HEK293 (cell line): Measurements from ENCODE around the gene UNC119.

Experiments
- CTCF ChIA-PET: fragments of 350-600 bp; formaldehyde crosslinking; extraction: SDS; loops from one replicate; lab custom pipeline; 2021; ENCODE audit warnings: antibody characterized with exemption; lab: Yijun Ruan, JAX
- POLR2A ChIA-PET: fragments of 300-600 bp; formaldehyde crosslinking; extraction: SDS; loops from one replicate; lab custom pipeline; 2020; ENCODE audit warnings: antibody characterized with exemption, inconsistent platforms; lab: Yijun Ruan, JAX
- H3K27ac ChIP-seq: fragments of 200-500 bp; sonication (Bioruptor generic); 2 replicates; pipeline ENCODE4 v1.5.1; 2014; ENCODE audit warnings: low read depth, low read length, control low read depth, inconsistent platforms; ENCODE audit errors: extremely low read depth
- H3K36me3 ChIP-seq, 2 experiments: fragments of 200-500 bp in 1 of 2; sonication (Bioruptor generic) in 1 of 2; 1 replicate in 1 of 2; 2 replicates in 1 of 2; pipeline ENCODE4 v1.5.1; 2014 to 2017; ENCODE audit warnings: inconsistent platforms in 2 of 2, low read length in 2 of 2; ENCODE audit not compliant: control insufficient read depth in 2 of 2, insufficient read depth in 1 of 2
- H3K4me1 ChIP-seq: fragments of 200-500 bp; sonication (Bioruptor generic); 2 replicates; pipeline ENCODE4 v1.5.1; 2014; ENCODE audit warnings: mild to moderate bottlenecking, low read length, inconsistent platforms; ENCODE audit not compliant: control insufficient read depth, insufficient read depth
- H3K4me3 ChIP-seq: 2 replicates; pipeline ENCODE4 v1.5.1; 2011; ENCODE audit warnings: low read depth, mild to moderate bottlenecking, control low read depth, low read length, moderate library complexity
- H3K9me3 ChIP-seq: fragments of 200-500 bp; sonication (Bioruptor generic); 2 replicates; pipeline ENCODE4 v1.5.1; 2014; ENCODE audit warnings: low read depth, low read length, inconsistent platforms; ENCODE audit not compliant: control insufficient read depth, insufficient read depth
- BCL11A ChIP-seq: fragments of 450-650 bp; formaldehyde crosslinking; IDR thresholded peaks from 2 replicates; pipeline ENCODE4 v1.5.1; 2016; ENCODE audit warnings: low read depth, missing biosample characterization, missing genetic modification characterization
- EGR2 ChIP-seq: fragments of 450-650 bp; formaldehyde crosslinking; IDR thresholded peaks from 2 replicates; pipeline ENCODE4 v1.5.1; 2016; ENCODE audit warnings: low read depth, missing biosample characterization, missing genetic modification characterization
- GLI2 ChIP-seq: fragments of 450-650 bp; formaldehyde crosslinking; IDR thresholded peaks from 2 replicates; pipeline ENCODE4; 2017; ENCODE audit warnings: missing biosample characterization, missing genetic modification characterization, low read depth, borderline replicate concordance
- GLIS1 ChIP-seq: fragments of 450-650 bp; formaldehyde crosslinking; IDR thresholded peaks from 2 replicates; pipeline ENCODE4 v1.5.1; 2016; ENCODE audit warnings: missing biosample characterization, missing genetic modification characterization
- HIC1 ChIP-seq: fragments of 450-650 bp; formaldehyde crosslinking; IDR thresholded peaks from 2 replicates; pipeline ENCODE4 v1.5.1; 2016; ENCODE audit warnings: missing biosample characterization, missing genetic modification characterization
- KLF7 ChIP-seq: fragments of 450-650 bp; formaldehyde crosslinking; IDR thresholded peaks from 2 replicates; pipeline ENCODE4 v1.5.1; 2016; ENCODE audit warnings: missing biosample characterization, missing genetic modification characterization, borderline replicate concordance
- KLF9 ChIP-seq: fragments of 450-650 bp; formaldehyde crosslinking; IDR thresholded peaks from 2 replicates; pipeline ENCODE4 v1.5.1; 2016; ENCODE audit warnings: missing biosample characterization, missing genetic modification characterization, low read depth
- MZF1 ChIP-seq: fragments of 450-650 bp; formaldehyde crosslinking; IDR thresholded peaks from 2 replicates; pipeline ENCODE4 v1.5.1; 2017; ENCODE audit warnings: missing biosample characterization, missing genetic modification characterization, borderline replicate concordance
- OVOL3 ChIP-seq: fragments of 450-650 bp; formaldehyde crosslinking; IDR thresholded peaks from 2 replicates; pipeline ENCODE4 v1.5.1; 2016; ENCODE audit warnings: missing biosample characterization, missing genetic modification characterization
- ZBTB20 ChIP-seq: fragments of 450-650 bp; formaldehyde crosslinking; IDR thresholded peaks from 2 replicates; pipeline ENCODE4 v1.5.1; 2016; ENCODE audit warnings: missing biosample characterization, missing genetic modification characterization
- ZBTB21 ChIP-seq: fragments of 450-650 bp; formaldehyde crosslinking; IDR thresholded peaks from 2 replicates; pipeline ENCODE4 v1.5.1; 2017; ENCODE audit warnings: missing biosample characterization, missing genetic modification characterization
- ZBTB6 ChIP-seq: fragments of 450-650 bp; formaldehyde crosslinking; IDR thresholded peaks from 2 replicates; pipeline ENCODE4 v1.5.1; 2017; ENCODE audit warnings: missing biosample characterization, missing genetic modification characterization
- ZNF112 ChIP-seq: fragments of 450-650 bp; formaldehyde crosslinking; IDR thresholded peaks from 2 replicates; pipeline ENCODE4 v1.5.0; 2017; ENCODE audit warnings: missing biosample characterization, missing genetic modification characterization
- ZNF341 ChIP-seq: fragments of 450-650 bp; formaldehyde crosslinking; IDR thresholded peaks from 2 replicates; pipeline ENCODE4; 2016; ENCODE audit warnings: low read depth, missing biosample characterization, missing genetic modification characterization
- ZNF350 ChIP-seq: fragments of 450-650 bp; formaldehyde crosslinking; IDR thresholded peaks from 2 replicates; pipeline ENCODE4 v1.5.0; 2017; ENCODE audit warnings: missing biosample characterization, mild to moderate bottlenecking, missing genetic modification characterization
- ZNF449 ChIP-seq: fragments of 450-650 bp; formaldehyde crosslinking; IDR thresholded peaks from 2 replicates; pipeline ENCODE4 v1.5.1; 2017; ENCODE audit warnings: missing biosample characterization, mild to moderate bottlenecking, missing genetic modification characterization, moderate library complexity
- ZNF488 ChIP-seq: fragments of 450-650 bp; formaldehyde crosslinking; IDR thresholded peaks from 2 replicates; pipeline ENCODE4 v1.5.1; 2016; ENCODE audit warnings: missing biosample characterization, missing genetic modification characterization
- ZNF521 ChIP-seq: fragments of 450-650 bp; formaldehyde crosslinking; IDR thresholded peaks from 2 replicates; pipeline ENCODE4 v1.5.1; 2017; ENCODE audit warnings: missing biosample characterization, mild to moderate bottlenecking, missing genetic modification characterization
- ZNF658 ChIP-seq: fragments of 450-650 bp; formaldehyde crosslinking; IDR thresholded peaks from 2 replicates; pipeline ENCODE4; 2016; ENCODE audit warnings: missing biosample characterization, missing genetic modification characterization
- ZNF785 ChIP-seq: fragments of 450-650 bp; formaldehyde crosslinking; IDR thresholded peaks from 2 replicates; pipeline ENCODE4 v1.5.1; 2016; ENCODE audit warnings: missing biosample characterization, missing genetic modification characterization
- TF ChIP-seq, protein P1 (sequence below): fragments of 450-650 bp; formaldehyde crosslinking; IDR thresholded peaks from 2 replicates; pipeline ENCODE4 v1.5.1; 2016; ENCODE audit warnings: missing biosample characterization, missing genetic modification characterization
- TF ChIP-seq, protein P2 (sequence below): IDR thresholded peaks from 2 replicates; pipeline ENCODE4 v1.6.1; 2011; ENCODE audit warnings: mild to moderate bottlenecking, low read depth, low read length, borderline replicate concordance
- TF ChIP-seq, protein P3 (sequence below): fragments of 450-650 bp; formaldehyde crosslinking; IDR thresholded peaks from 2 replicates; pipeline ENCODE4 v1.5.1; 2016; ENCODE audit warnings: missing biosample characterization, missing genetic modification characterization
- TF ChIP-seq, protein P4 (sequence below): fragments of 450-650 bp; formaldehyde crosslinking; IDR thresholded peaks from 2 replicates; pipeline ENCODE4 v1.5.1; 2017; ENCODE audit warnings: missing biosample characterization, missing genetic modification characterization

UNC119 gene

GRCh38 chr17:28570716-28571360, 18.4 kb upstream of the UNC119 start:
- H3K9me3 ChIP-seq, result no peaks in the 10 kb centered on the region
- ChIA-PET POLR2A (interaction anchor here (0.5 to 3.9 kb wide), 26 partner anchors 8 to 235 kb away, joined by 3 to 68 read pairs (median 6); partner anchors contain the start of genes BLTP2, IFT20, POLDIP2 and RPL23A), CTCF (interaction anchor here (0.7 to 4.5 kb wide), 7 partner anchors 19 to 42 kb away, joined by 3 to 26 read pairs (median 4); no protein-coding TSS in a partner anchor)
- H3K4me1 ChIP-seq, result peaks cover 11% of the 10 kb centered on the region
- peaks cover 38 to 39% of the 10 kb centered on the region in 2 experiments for H3K36me3 ChIP-seq
- H3K4me3 ChIP-seq, result peak overlapping the region; percentile 73
- peak overlapping the region; percentile 84 for H3K27ac ChIP-seq
- TF ChIP-seq EGR2 (peak; percentile 68; the same call in 1 of the 2 replicates), ZNF785 (tag by site-specific recombination) (no peak), MZF1 (tag by site-specific recombination) (no peak), ZNF350 (tag by site-specific recombination) (no peak), ZNF521 (tag by site-specific recombination) (no peak), ZBTB21 (no peak), ZNF658 (tag by site-specific recombination) (no peak), ZNF449 (tag by site-specific recombination) (peak; percentile 28; the same call in 1 of the 2 replicates), HIC1 (tag by site-specific recombination) (no peak), ZNF488 (tag by site-specific recombination) (no peak), OVOL3 (tag by site-specific recombination) (no peak), ZBTB6 (tag by site-specific recombination) (no peak), GLI2 (tag by site-specific recombination) (no peak), BCL11A (tag by site-specific recombination) (no peak; the same call in 1 of the 2 replicates), KLF7 (tag by site-specific recombination) (no peak), KLF9 (no peak), ZNF112 (no peak), GLIS1 (tag by site-specific recombination) (peak; percentile 41), ZBTB20 (tag by site-specific recombination) (peak; percentile 86; the same call in 1 of the 2 replicates), ZNF341 (tag by site-specific recombination) (peak; percentile 36; the same call in 1 of the 2 replicates)
- TF ChIP-seq, protein P1, sequence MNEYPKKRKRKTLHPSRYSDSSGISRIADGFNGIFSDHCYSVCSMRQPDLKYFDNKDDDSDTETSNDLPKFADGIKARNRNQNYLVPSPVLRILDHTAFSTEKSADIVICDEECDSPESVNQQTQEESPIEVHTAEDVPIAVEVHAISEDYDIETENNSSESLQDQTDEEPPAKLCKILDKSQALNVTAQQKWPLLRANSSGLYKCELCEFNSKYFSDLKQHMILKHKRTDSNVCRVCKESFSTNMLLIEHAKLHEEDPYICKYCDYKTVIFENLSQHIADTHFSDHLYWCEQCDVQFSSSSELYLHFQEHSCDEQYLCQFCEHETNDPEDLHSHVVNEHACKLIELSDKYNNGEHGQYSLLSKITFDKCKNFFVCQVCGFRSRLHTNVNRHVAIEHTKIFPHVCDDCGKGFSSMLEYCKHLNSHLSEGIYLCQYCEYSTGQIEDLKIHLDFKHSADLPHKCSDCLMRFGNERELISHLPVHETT (tag by site-specific recombination), result no peak; the same call in 1 of the 2 replicates
- TF ChIP-seq, protein P2, sequence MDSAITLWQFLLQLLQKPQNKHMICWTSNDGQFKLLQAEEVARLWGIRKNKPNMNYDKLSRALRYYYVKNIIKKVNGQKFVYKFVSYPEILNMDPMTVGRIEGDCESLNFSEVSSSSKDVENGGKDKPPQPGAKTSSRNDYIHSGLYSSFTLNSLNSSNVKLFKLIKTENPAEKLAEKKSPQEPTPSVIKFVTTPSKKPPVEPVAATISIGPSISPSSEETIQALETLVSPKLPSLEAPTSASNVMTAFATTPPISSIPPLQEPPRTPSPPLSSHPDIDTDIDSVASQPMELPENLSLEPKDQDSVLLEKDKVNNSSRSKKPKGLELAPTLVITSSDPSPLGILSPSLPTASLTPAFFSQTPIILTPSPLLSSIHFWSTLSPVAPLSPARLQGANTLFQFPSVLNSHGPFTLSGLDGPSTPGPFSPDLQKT, result no peak
- TF ChIP-seq, protein P3, sequence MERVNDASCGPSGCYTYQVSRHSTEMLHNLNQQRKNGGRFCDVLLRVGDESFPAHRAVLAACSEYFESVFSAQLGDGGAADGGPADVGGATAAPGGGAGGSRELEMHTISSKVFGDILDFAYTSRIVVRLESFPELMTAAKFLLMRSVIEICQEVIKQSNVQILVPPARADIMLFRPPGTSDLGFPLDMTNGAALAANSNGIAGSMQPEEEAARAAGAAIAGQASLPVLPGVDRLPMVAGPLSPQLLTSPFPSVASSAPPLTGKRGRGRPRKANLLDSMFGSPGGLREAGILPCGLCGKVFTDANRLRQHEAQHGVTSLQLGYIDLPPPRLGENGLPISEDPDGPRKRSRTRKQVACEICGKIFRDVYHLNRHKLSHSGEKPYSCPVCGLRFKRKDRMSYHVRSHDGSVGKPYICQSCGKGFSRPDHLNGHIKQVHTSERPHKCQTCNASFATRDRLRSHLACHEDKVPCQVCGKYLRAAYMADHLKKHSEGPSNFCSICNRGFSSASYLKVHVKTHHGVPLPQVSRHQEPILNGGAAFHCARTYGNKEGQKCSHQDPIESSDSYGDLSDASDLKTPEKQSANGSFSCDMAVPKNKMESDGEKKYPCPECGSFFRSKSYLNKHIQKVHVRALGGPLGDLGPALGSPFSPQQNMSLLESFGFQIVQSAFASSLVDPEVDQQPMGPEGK, result peak; percentile 83
- TF ChIP-seq, protein P4, sequence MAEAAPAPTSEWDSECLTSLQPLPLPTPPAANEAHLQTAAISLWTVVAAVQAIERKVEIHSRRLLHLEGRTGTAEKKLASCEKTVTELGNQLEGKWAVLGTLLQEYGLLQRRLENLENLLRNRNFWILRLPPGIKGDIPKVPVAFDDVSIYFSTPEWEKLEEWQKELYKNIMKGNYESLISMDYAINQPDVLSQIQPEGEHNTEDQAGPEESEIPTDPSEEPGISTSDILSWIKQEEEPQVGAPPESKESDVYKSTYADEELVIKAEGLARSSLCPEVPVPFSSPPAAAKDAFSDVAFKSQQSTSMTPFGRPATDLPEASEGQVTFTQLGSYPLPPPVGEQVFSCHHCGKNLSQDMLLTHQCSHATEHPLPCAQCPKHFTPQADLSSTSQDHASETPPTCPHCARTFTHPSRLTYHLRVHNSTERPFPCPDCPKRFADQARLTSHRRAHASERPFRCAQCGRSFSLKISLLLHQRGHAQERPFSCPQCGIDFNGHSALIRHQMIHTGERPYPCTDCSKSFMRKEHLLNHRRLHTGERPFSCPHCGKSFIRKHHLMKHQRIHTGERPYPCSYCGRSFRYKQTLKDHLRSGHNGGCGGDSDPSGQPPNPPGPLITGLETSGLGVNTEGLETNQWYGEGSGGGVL (tag by site-specific recombination), result no peak
